Measurements from ENCODE around the gene CXCR4.

Gene CXCR4

DNA sequence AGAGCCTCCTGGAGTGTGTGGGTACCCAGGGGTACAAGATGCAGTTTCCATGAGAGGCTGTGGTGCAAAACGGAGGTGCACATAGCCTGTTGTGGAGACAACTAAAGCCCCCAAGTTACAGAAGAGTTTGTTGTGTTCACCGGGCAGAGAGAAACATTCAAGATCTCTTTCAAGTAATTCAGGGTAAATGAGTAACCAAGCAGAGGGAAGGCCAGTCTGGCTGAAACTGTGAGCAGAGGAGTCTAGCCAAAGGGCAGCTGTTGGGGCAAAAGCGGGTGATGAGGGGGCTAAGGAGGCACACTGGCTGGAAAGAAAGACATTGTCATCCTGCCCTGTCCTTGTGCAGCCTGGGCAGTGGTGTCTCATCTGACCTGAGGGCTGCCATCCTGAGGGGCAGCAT lies 52.0 kb downstream of the CXCR4 start:
- Histone ChIP-seq H2AFZ (ENCODE audit: low read depth, low read length) (peak overlapping the region; percentile 55), H4K20me1 (ENCODE audit: insufficient read depth, low read length) (no peaks in the 10 kb centered on the region), H3K79me2 (ENCODE audit: low read length) (no peaks in the 10 kb centered on the region), H3K4me1 (ENCODE audit: low read length) (peaks cover 45% of the 10 kb centered on the region), H3K36me3 (replicated peaks; ENCODE audit: low read depth, low read length) (no peaks in the 10 kb centered on the region), H3K9ac (ENCODE audit: low read length) (peak overlapping the region; percentile 11; the same call in 1 of the 2 replicates), H3K4me3 (ENCODE audit: low read length) (peak overlapping the region; percentile 36), H3K27me3 (ENCODE audit: low read depth, low read length) (no peaks in the 10 kb centered on the region), H3K27ac (ENCODE audit: low read length) (peak overlapping the region; percentile 1; the same call in 1 of the 2 replicates), H3K9me3 (ENCODE audit: insufficient read depth, low read length) (no peaks in the 10 kb centered on the region), H3K4me2 (ENCODE audit: low read length) (peak overlapping the region; percentile 80)
- TF ChIP-seq, protein P1, sequence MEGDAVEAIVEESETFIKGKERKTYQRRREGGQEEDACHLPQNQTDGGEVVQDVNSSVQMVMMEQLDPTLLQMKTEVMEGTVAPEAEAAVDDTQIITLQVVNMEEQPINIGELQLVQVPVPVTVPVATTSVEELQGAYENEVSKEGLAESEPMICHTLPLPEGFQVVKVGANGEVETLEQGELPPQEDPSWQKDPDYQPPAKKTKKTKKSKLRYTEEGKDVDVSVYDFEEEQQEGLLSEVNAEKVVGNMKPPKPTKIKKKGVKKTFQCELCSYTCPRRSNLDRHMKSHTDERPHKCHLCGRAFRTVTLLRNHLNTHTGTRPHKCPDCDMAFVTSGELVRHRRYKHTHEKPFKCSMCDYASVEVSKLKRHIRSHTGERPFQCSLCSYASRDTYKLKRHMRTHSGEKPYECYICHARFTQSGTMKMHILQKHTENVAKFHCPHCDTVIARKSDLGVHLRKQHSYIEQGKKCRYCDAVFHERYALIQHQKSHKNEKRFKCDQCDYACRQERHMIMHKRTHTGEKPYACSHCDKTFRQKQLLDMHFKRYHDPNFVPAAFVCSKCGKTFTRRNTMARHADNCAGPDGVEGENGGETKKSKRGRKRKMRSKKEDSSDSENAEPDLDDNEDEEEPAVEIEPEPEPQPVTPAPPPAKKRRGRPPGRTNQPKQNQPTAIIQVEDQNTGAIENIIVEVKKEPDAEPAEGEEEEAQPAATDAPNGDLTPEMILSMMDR (IDR thresholded peaks at IDR 0.05; ENCODE audit: low read depth, low read length): no peak
- TF ChIP-seq EZH2phosphoT487 (IDR thresholded peaks at IDR 0.05; ENCODE audit: low read depth): no peak

DNA sequence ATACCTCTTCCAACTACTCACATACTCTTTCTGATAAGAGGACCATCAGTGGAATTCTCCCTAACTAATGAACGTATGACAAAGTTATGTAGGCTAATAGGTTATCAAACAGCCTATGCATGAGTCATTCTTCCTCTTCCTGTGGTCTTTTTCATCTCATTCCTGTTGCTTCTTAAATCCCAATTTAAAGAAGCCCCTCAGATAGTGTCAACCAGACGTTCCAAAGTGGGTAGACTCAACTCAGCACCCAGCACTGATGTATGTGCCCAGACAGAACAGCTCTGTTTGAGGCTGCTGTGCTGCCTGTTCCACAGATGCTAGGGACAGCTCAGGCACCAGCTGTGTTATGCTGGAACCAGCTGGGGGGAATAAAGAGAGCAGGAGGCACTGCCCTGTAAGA lies 52.6 kb downstream of the CXCR4 start:
- H2AFZ ChIP-seq (ENCODE audit: low read depth, low read length): peak overlapping the region; percentile 55
- peak overlapping the region; percentile 36 for H3K4me3 ChIP-seq (ENCODE audit: low read length)
- TF ChIP-seq EZH2phosphoT487 (IDR thresholded peaks at IDR 0.05; ENCODE audit: low read depth): no peak
- H3K9me3 ChIP-seq (ENCODE audit: insufficient read depth, low read length): no peaks in the 10 kb centered on the region
- H3K36me3 ChIP-seq (replicated peaks; ENCODE audit: low read depth, low read length): no peaks in the 10 kb centered on the region
- peaks cover 50% of the 10 kb centered on the region for H3K4me1 ChIP-seq (ENCODE audit: low read length)
- H4K20me1 ChIP-seq (ENCODE audit: insufficient read depth, low read length): no peaks in the 10 kb centered on the region
- H3K27me3 ChIP-seq (ENCODE audit: low read depth, low read length): no peaks in the 10 kb centered on the region
- peak overlapping the region; percentile 11; the same call in 1 of the 2 replicates for H3K9ac ChIP-seq (ENCODE audit: low read length)
- no peaks in the 10 kb centered on the region for H3K79me2 ChIP-seq (ENCODE audit: low read length)
- H3K27ac ChIP-seq (ENCODE audit: low read length): peak overlapping the region; percentile 1; the same call in 1 of the 2 replicates
- peak overlapping the region; percentile 80 for H3K4me2 ChIP-seq (ENCODE audit: low read length)

Data from OCI-LY3 (cell line).